Liver (tissue), 3 donors: ENCODE data around the gene PRRX1.

Experiments
- EGR1 ChIP-seq, 2 donors: IDR thresholded peaks; 2 replicates each; pipeline ENCODE4 v1.6.1; 2016 to 2018; ENCODE audit warnings: antibody characterized with exemption in 2 of 2, low read depth in 2 of 2
- FOXA2 ChIP-seq: IDR thresholded peaks from 2 replicates; pipeline ENCODE4 v1.6.1; 2016; ENCODE audit warnings: antibody characterized with exemption
- JUND ChIP-seq, 2 donors: IDR thresholded peaks; 2 replicates each; pipeline ENCODE4 v1.6.1; 2016; ENCODE audit warnings: antibody characterized with exemption in 2 of 2
- RAD21 ChIP-seq, 2 donors: IDR thresholded peaks; 2 replicates each; pipeline ENCODE4 v1.6.1; 2016; ENCODE audit warnings: antibody characterized with exemption in 2 of 2, mild to moderate bottlenecking in 2 of 2
- REST ChIP-seq: IDR thresholded peaks from 2 replicates; pipeline ENCODE4 v1.6.1; 2016; ENCODE audit warnings: antibody characterized with exemption, mild to moderate bottlenecking
- RXRA ChIP-seq, 2 donors: IDR thresholded peaks; 2 replicates each; pipeline ENCODE4 v1.6.1; 2017 to 2018; ENCODE audit warnings: antibody characterized with exemption in 2 of 2, mild to moderate bottlenecking in 1 of 2
- SP1 ChIP-seq: IDR thresholded peaks from 2 replicates; pipeline ENCODE4 v1.6.1; 2018; ENCODE audit warnings: antibody characterized with exemption, mild to moderate bottlenecking
- TAF1 ChIP-seq: conservative IDR thresholded peaks from 2 replicates; pipeline ENCODE4 v1.6.1; 2016; ENCODE audit warnings: antibody characterized with exemption, mild to moderate bottlenecking
- YY1 ChIP-seq: IDR thresholded peaks from 2 replicates; pipeline ENCODE4 v1.6.1; 2016; ENCODE audit warnings: antibody characterized with exemption, mild to moderate bottlenecking
- TF ChIP-seq, protein P1 (sequence below): fragments of 150-350 bp; IDR thresholded peaks from 2 replicates; pipeline ENCODE4 v1.5.1; 2017; ENCODE audit warnings: improper control_type of control experiment, low read depth, low read length; ENCODE audit not compliant: missing input control
- TF ChIP-seq, protein P2 (sequence below): IDR thresholded peaks from 2 replicates; pipeline ENCODE4 v1.6.1; 2016; ENCODE audit warnings: antibody characterized with exemption
- TF ChIP-seq, protein P3 (sequence below): IDR thresholded peaks from 2 replicates; pipeline ENCODE4 v1.6.1; 2016; ENCODE audit warnings: antibody characterized with exemption
- TF ChIP-seq, protein P4 (sequence below): IDR thresholded peaks from 2 replicates; pipeline ENCODE4 v1.6.1; 2016; ENCODE audit warnings: antibody characterized with exemption
- donor health status: healthy.
- donor health status: healthy.

GRCh38 chr1:170663404-170664092 is 383 bp upstream of the PRRX1 start:
- TF ChIP-seq JUND (IDR thresholded peaks at IDR 0.05): no peak
- TF ChIP-seq, protein P1, sequence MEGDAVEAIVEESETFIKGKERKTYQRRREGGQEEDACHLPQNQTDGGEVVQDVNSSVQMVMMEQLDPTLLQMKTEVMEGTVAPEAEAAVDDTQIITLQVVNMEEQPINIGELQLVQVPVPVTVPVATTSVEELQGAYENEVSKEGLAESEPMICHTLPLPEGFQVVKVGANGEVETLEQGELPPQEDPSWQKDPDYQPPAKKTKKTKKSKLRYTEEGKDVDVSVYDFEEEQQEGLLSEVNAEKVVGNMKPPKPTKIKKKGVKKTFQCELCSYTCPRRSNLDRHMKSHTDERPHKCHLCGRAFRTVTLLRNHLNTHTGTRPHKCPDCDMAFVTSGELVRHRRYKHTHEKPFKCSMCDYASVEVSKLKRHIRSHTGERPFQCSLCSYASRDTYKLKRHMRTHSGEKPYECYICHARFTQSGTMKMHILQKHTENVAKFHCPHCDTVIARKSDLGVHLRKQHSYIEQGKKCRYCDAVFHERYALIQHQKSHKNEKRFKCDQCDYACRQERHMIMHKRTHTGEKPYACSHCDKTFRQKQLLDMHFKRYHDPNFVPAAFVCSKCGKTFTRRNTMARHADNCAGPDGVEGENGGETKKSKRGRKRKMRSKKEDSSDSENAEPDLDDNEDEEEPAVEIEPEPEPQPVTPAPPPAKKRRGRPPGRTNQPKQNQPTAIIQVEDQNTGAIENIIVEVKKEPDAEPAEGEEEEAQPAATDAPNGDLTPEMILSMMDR: no peak
- TF ChIP-seq YY1: no peak
- no peak for TF ChIP-seq RAD21 (IDR thresholded peaks at IDR 0.05)
- TF ChIP-seq, protein P2, sequence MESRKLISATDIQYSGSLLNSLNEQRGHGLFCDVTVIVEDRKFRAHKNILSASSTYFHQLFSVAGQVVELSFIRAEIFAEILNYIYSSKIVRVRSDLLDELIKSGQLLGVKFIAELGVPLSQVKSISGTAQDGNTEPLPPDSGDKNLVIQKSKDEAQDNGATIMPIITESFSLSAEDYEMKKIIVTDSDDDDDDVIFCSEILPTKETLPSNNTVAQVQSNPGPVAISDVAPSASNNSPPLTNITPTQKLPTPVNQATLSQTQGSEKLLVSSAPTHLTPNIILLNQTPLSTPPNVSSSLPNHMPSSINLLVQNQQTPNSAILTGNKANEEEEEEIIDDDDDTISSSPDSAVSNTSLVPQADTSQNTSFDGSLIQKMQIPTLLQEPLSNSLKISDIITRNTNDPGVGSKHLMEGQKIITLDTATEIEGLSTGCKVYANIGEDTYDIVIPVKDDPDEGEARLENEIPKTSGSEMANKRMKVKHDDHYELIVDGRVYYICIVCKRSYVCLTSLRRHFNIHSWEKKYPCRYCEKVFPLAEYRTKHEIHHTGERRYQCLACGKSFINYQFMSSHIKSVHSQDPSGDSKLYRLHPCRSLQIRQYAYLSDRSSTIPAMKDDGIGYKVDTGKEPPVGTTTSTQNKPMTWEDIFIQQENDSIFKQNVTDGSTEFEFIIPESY: no peak
- TF ChIP-seq RXRA (IDR thresholded peaks at IDR 0.05): no peak
- TF ChIP-seq TAF1: no peak
- no peak for TF ChIP-seq REST
- TF ChIP-seq FOXA2: no peak
- TF ChIP-seq, protein P3, sequence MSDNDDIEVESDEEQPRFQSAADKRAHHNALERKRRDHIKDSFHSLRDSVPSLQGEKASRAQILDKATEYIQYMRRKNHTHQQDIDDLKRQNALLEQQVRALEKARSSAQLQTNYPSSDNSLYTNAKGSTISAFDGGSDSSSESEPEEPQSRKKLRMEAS: no peak
- TF ChIP-seq, protein P4, sequence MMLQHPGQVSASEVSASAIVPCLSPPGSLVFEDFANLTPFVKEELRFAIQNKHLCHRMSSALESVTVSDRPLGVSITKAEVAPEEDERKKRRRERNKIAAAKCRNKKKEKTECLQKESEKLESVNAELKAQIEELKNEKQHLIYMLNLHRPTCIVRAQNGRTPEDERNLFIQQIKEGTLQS: no peak
- no peak for TF ChIP-seq SP1
- no peak for TF ChIP-seq EGR1 (IDR thresholded peaks at IDR 0.05; ENCODE audit: low read depth in 2 of 2)
